ENCODE results near the gene DENND1A.

Gene DENND1A

GRCh38 chr9:123679330-123679987 is 250.5 kb downstream of the DENND1A start:
- DNase-seq: no peak

- DNase-seq: peak in 1 of 2 donors; percentile 6
These were observed 251.0 kb downstream of the DENND1A start for GRCh38 chr9:123678878-123679329.

- DNase-seq: no peak
These were observed 251.7 kb downstream of the DENND1A start for GRCh38 chr9:123678038-123678877.

- DNase-seq: no peak
These were observed 253.1 kb downstream of the DENND1A start for GRCh38 chr9:123676869-123677268.

- DNase-seq: no peak
These were observed 260.6 kb downstream of the DENND1A start for GRCh38 chr9:123669346-123669745.

GRCh38 chr9:123663529-123663928 is 266.4 kb downstream of the DENND1A start:
- DNase-seq: no peak

- peak; percentile 11 to 32 for DNase-seq
These were observed 267.7 kb downstream of the DENND1A start for GRCh38 chr9:123662057-123662776.

GRCh38 chr9:123660691-123661466 is 269.0 kb downstream of the DENND1A start:
- no peak for DNase-seq

GRCh38 chr9:123659358-123659757 is 270.6 kb downstream of the DENND1A start:
- DNase-seq: no peak

GRCh38 chr9:123658792-123659191 is 271.1 kb downstream of the DENND1A start:
- no peak for DNase-seq

- no peak for DNase-seq
These were observed 272.0 kb downstream of the DENND1A start for GRCh38 chr9:123657941-123658340.

GRCh38 chr9:123657099-123657498 is 272.8 kb downstream of the DENND1A start:
- DNase-seq: no peak

GRCh38 chr9:123656565-123656964 is 273.4 kb downstream of the DENND1A start:
- no peak for DNase-seq

- DNase-seq: no peak
These were observed 274.1 kb downstream of the DENND1A start for GRCh38 chr9:123655681-123656423.

GRCh38 chr9:123654994-123655637 is 274.8 kb downstream of the DENND1A start:
- DNase-seq: no peak

- no peak for DNase-seq
These were observed 275.5 kb downstream of the DENND1A start for GRCh38 chr9:123654218-123654993.

- no peak for DNase-seq
These were observed 277.5 kb downstream of the DENND1A start for GRCh38 chr9:123652416-123652815.

- no peak for DNase-seq
These were observed 278.1 kb downstream of the DENND1A start for GRCh38 chr9:123651871-123652270.

- DNase-seq: no peak
These were observed 278.7 kb downstream of the DENND1A start for GRCh38 chr9:123651273-123651672.

- no peak for DNase-seq
These were observed 280.0 kb downstream of the DENND1A start for GRCh38 chr9:123649909-123650308.

- DNase-seq: no peak
These were observed 282.8 kb downstream of the DENND1A start for GRCh38 chr9:123647145-123647544.
